ENCODE results near the gene ITM2C.

Gene ITM2C

GRCh38 chr2:230852113-230852512, 12.6 kb upstream of the ITM2C start:
- no peak for DNase-seq

- peak; percentile 79 for DNase-seq
Observed at GRCh38 chr2:230861552-230862255, 3.0 kb upstream of the ITM2C start.

GRCh38 chr2:230862292-230862691, 2.5 kb upstream of the ITM2C start:
- no peak for DNase-seq

DNA sequence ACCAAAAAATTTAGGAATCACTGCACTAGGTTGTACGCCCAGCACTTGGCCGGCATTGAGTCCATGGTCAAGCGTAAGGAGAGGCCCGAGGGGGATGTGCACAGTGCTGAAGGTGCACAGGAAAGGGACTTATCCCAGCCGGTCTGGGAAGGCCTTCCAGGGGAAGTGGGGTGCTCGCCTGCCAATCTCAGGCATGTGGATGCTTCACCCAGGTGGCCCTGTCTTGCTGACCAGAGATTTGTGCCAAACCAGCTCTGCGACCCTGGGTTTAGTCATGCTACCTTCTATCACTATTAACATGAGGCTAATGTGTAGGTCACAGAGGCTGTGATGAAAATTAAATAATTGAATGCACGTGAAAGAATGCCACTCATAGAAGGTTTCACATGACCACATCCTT, 1.7 kb upstream of the ITM2C start:
- no peak for DNase-seq

- DNase-seq = no peak
Observed at GRCh38 chr2:230863442-230864121, 1.2 kb upstream of the ITM2C start.

- peak; percentile 49 for DNase-seq
Observed at GRCh38 chr2:230864122-230864604, 579 bp upstream of the ITM2C start.

GRCh38 chr2:230865307-230865765, 594 bp downstream of the ITM2C start:
- peak; percentile 69 for DNase-seq

DNA sequence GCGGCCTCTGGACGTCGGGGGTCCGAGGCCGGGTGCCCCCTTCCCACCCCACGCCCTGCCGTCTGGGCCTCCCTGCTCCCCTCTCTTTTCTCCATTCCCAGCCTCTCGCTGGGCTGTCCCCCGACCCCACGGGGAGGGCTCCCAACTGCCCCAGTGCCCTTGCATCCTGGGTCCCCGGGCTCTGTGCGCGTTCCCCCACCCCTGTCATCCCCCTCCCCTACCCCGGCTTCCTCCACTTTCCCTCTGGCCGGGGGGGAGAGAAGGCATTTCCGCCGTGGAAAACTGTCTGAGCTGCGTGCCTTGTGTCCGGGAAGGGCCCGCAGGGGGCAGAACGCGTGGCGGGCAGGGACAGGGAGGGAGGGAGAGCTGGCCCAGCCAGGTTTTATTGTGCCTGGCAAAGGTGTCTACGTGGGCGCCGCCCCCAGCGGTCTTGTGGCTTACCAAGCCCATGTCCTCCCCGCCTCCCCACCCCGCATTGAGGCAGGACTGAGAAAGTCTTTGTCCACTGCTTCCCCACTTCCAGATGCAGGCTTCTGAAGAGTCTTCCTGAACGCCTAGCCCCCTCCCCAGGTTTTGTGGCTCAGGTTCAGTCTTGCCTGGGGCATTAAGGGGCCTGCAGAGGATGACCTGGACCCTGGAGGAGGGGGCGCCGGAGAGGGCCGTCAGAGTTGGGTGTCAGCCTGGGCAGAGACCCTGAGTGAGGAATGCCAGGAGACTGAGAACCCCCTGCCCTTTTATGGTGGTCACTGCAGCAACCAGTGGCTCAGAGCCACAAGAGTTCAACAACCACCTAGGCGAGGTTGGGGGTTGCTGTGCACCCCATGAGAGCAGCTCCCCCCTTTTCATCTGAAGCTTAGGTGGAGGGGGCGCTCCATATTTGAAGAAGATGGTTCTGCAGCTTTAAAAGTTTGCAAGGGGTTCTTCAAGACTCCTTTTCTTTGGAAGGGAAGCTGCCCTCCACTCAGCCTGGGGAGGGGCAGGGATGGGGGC, 1.3 kb downstream of the ITM2C start:
- DNase-seq = peak; percentile 92

DNA sequence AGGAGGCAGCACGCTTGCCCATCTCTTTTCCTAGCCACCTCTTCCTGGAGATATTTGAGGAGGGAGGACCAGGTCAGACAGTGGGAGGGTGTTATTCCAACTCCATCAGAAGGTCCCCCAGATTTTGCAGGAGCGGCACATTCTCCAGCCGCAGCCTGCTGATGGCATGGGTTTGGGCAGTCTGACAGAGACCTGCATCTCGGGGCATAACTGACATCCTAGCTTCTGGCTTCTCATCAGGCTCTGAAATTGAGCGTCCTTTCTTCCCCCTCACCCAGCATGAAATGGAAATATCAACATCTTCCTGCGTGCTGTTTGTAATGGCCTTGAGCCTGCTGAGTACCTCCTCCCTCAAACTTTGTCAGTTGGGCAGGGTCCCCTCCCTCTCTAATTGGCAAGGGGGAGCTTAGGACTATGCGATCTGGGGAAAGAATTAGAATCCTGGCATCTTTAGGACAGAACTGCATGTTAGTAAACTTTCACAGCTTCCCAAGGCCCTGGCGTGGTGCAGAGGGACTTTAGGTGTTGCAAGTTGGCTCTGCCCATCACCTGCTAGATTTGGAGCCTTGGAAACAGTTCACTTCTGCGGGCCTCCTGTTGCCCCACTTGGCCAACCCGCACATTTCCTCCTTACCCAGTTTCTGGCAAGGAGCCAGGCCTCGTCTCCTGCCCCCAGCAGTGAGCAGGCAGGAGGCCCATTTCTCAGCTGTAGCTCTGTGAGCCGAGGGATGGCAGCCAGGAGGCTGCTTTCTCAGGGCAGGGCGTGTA, 2.2 kb downstream of the ITM2C start:
- peak; percentile 55 for DNase-seq

GRCh38 chr2:230868161-230868946, 3.6 kb downstream of the ITM2C start:
- DNase-seq = peak; percentile 82

DNA sequence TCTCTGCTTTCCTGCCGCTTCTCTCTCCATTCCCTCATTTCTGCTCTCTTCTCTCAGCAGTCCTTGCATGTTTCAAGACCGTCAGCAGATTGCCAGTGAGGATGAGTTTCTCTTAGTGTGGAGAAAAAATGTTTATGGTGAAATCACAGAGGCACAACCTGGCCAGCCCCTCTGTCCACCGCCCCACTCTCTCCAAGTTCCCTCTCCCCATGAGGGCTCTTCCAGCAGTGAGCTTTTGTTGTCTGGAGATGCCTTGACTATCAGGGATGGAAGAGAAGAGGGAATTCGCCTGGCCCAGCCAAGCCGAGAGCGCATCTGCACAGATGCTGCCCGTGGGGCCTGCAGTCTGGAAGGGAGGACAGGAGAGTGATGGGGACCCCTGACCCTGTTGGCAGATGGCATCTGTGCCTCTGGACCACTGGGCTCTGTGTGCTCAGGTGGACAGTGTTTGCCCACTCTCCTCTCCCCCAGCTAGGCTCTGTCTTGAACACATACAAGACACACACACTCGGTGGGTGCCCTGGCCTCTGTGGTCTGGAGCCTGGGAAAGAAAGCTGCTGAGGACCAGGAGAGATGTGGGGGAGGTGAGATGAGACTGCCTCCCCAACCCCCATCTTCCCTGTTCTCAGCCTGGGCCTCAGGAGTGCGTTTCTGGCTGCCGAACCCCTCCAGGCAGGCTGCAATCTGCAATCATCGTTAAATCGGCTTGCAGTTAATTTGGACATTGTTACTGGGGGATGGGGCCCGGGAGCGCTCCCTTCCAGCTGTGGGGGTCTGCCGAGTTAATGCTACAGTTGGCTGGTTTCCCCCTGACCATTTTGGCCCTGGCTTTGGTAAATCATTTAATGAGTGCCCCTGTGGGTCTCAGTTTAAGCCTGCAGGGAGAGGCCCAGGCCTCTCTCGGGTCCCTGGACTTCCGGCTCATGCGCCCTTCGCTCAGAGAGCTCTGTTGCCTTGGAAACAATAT, 4.5 kb downstream of the ITM2C start:
- peak; percentile 62 for DNase-seq

DNA sequence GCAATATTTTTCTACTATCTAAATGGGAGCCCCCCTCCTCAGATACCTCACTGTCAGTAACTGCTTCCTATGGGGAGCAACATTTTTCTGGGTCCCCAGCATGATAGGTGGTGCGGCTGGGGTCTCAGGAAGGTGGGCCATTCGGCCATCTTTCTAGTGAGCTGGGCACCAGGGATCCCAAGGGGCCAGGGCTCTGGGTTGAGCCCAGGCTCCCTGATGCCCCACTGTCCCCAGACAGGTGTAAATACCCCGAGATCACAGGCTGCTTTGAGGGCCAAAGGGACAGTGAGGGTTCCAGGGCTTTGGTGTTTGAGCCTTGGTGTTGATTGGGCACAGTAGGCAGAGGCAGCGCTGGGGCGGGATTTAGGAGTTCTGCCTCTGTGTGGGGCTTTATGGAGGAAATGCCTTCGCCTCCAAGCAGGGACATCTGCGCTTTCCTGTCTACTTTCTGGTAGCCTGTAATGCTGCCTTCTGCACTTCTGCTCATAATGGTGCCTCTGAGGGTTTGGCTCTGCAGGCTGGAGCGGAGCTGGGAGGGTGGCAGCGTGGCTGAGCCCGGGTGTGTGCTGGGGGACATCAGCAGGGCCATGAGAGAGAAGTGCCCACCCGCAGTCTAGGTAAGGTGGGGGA, 5.3 kb downstream of the ITM2C start:
- no peak for DNase-seq

- DNase-seq = peak; percentile 94
Observed at GRCh38 chr2:230870544-230871360, 6.0 kb downstream of the ITM2C start.

DNA sequence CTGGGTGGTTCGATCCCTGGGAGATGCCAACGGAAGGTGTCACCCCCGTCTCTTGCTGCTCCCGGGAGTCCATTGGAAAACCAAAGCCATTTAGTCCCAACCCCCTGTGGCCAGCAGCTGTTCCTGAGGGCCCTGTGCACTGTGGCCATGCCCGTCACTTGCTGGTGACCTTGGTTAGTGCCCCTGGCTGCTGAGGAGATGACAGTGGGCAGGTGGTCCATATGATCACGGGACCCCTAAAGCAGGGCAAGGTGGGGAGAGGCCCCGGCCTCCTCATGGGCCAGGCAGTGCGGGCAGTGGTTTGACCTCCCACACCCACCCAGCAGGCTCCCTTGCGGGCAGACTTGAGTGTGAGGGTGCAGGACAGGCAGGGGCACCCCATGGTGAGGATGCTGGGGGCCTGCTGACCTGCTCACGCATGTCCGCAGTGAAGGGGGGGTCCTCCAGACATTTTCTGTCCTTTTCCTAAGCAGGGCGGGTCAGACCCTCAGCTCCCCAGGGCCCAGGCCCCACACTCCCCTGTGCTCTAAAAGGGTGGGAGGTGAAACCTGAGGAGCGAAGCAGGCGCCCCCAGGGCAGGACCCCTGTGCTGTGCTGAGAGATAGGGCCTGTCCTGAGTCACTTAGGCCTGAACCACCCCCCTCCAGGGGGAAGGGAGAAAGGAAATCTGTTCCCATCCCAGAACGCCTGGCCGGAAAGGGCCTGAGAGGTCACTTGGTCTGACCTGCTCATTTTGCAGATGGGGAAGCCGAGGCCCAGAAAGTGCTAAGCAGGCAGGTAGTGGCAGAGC, 6.8 kb downstream of the ITM2C start:
- peak; percentile 65 for DNase-seq

- DNase-seq = peak; percentile 76
Observed at GRCh38 chr2:230872151-230872967, 7.6 kb downstream of the ITM2C start.

DNA sequence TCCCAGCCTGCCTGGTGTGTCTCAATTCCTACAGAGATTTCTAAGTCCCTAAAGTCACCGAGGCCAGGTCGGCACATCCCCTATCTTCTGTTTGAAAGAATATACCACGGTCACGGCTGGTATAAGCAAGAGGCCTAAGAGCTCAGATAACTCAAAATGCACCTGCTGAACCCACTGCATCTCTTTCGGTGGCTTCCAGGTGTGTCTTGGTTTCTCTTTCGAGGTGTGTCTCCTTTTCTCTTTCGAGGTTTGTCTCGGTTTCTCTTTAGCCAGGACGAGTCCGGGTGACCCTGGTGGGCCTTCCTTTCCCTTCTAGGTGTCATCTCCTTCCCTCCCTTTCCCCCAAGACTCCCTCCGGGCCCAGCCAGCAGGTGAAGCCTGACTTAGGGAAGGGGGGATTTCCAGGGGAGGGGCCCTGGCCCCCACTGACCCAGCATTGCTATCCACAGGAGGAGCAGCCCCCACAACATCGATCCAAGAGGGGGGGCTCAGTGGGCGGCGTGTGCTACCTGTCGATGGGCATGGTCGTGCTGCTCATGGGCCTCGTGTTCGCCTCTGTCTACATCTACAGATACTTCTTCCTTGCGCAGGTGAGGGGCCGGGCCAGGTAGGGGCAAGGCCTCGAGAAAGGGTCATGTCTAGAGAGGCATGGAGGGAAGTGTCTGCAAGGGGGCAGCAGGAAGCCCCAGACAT, 8.4 kb downstream of the ITM2C start:
- peak; percentile 26 for DNase-seq

All from islet precursor cell (in vitro differentiated cells).